Endothelial cell of umbilical vein (primary cell): Measurements from ENCODE around the gene ATG10. TPM values are rescaled to one million over a fixed set of nuclear protein-coding genes. Genes with fewer than 3 reads are reported as not detected.

ENCODE experiments used
- BruUV-seq: library from RNA; stranded (reverse); fragments of 400-500 nt; replicated peaks from 2 replicates; lab custom pipeline; 2021; lab: Mats Ljungman, UMichigan
- CTCF ChIA-PET: fragments of 300-600, 350-600 bp; sonication (Branson Sonifier 250); formaldehyde crosslinking; loops from one replicate; lab custom pipeline; 2021; ENCODE audit warnings: antibody characterized with exemption, inconsistent platforms; lab: Charles Lee
- POLR2A ChIA-PET: fragments of 300-600, 350-600 bp; sonication (Branson Sonifier 250); formaldehyde crosslinking; loops from one replicate; lab custom pipeline; 2021; ENCODE audit warnings: antibody characterized with exemption, inconsistent platforms; lab: Charles Lee
- DNase-seq: peaks from one replicate; pipeline ENCODE4 v3.0.0-alpha.2; 2011; ENCODE audit warnings: low read depth, low spot score
- FAIRE-seq: peaks from 2 replicates; lab custom pipeline; 2011; peaks lifted over from hg19 to GRCh38; lab: Jason Lieb, UNC
- H2AFZ ChIP-seq: 2 replicates; pipeline ENCODE4 v1.6.0; 2012; ENCODE audit warnings: low read depth, low read length, control low read depth, inconsistent platforms
- H3K27ac ChIP-seq: 2 replicates; pipeline ENCODE4 v1.5.1; 2011; ENCODE audit warnings: low read depth, mild to moderate bottlenecking, control low read depth, low read length, moderate library complexity; ENCODE audit not compliant: insufficient read depth
- H3K27me3 ChIP-seq, 2 experiments: 2 replicates each; pipeline versions ENCODE4 v1.6.0 to v1.6.1; 2011; ENCODE audit warnings: low read length in 2 of 2, mixed read lengths in 1 of 2; ENCODE audit not compliant: control insufficient read depth in 2 of 2, insufficient read depth in 2 of 2
- H3K36me3 ChIP-seq, 2 experiments: 2 replicates in 1 of 2; 3 replicates in 1 of 2; pipeline ENCODE4 v1.5.1; 2011; ENCODE audit warnings: low read length in 2 of 2, mild to moderate bottlenecking in 1 of 2, moderate library complexity in 1 of 2; ENCODE audit not compliant: control insufficient read depth in 2 of 2, insufficient read depth in 2 of 2; ENCODE audit errors: extremely low read depth in 1 of 2
- H3K4me1 ChIP-seq: 3 replicates; pipeline ENCODE4 v1.5.1; 2011; ENCODE audit warnings: mild to moderate bottlenecking, low read length; ENCODE audit not compliant: control insufficient read depth, insufficient read depth; ENCODE audit errors: extremely low read depth
- H3K4me2 ChIP-seq: 2 replicates; pipeline ENCODE4 v1.6.1; 2011; ENCODE audit warnings: low read length, control low read depth, mixed read lengths; ENCODE audit not compliant: insufficient read depth
- H3K4me3 ChIP-seq, 3 experiments: fragments of 200-600 bp in 1 of 3; sonication (generic), shearing (Covaris generic) in 1 of 3; replicated peaks in 1 of 3; 2 replicates each; pipeline ENCODE4 v1.5.1; 2011 to 2016; ENCODE audit warnings: control low read depth in 3 of 3, low read length in 3 of 3, mild to moderate bottlenecking in 2 of 3, inconsistent platforms in 1 of 3, low read depth in 1 of 3, moderate library complexity in 1 of 3; ENCODE audit not compliant: insufficient read depth in 1 of 3
- H3K79me2 ChIP-seq: 2 replicates; pipeline ENCODE4 v1.6.0; 2012; ENCODE audit warnings: low read length, inconsistent platforms; ENCODE audit not compliant: control insufficient read depth, insufficient read depth
- H3K9ac ChIP-seq: replicated peaks from 2 replicates; pipeline ENCODE3; 2011; ENCODE audit warnings: low read length, control low read depth; ENCODE audit not compliant: insufficient read depth; ENCODE audit errors: extremely low read depth
- H3K9me1 ChIP-seq: replicated peaks from 3 replicates; pipeline ENCODE4 v1.6.0; 2011; ENCODE audit warnings: mild to moderate bottlenecking, low read length; ENCODE audit not compliant: control insufficient read depth, insufficient read depth; ENCODE audit errors: extremely low read depth
- H3K9me3 ChIP-seq: replicated peaks from 2 replicates; pipeline ENCODE4 v1.5.1; 2012; ENCODE audit warnings: low read length, inconsistent platforms; ENCODE audit not compliant: control insufficient read depth, insufficient read depth
- H4K20me1 ChIP-seq: replicated peaks from 2 replicates; pipeline ENCODE3; 2011; ENCODE audit warnings: mild to moderate bottlenecking, low read length; ENCODE audit not compliant: control insufficient read depth, insufficient read depth; ENCODE audit errors: extremely low read depth
- CTCF ChIP-seq, 2 donors: IDR thresholded peaks; 1 replicate in 1 of 2; 2 replicates in 1 of 2; pipeline ENCODE4 v1.5.1; 2011; ENCODE audit warnings: low read length in 2 of 2, mild to moderate bottlenecking in 2 of 2, moderate library complexity in 2 of 2, control low read depth in 1 of 2, inconsistent platforms in 1 of 2, low read depth in 1 of 2; ENCODE audit not compliant: insufficient read depth in 1 of 2; ENCODE audit errors: extremely low read depth in 1 of 2
- EZH2 ChIP-seq: IDR thresholded peaks from 2 replicates; pipeline ENCODE4 v1.6.1; 2012; ENCODE audit warnings: borderline replicate concordance, low read depth, mild to moderate bottlenecking, moderate library complexity, low read length, inconsistent platforms; ENCODE audit not compliant: severe bottlenecking
- FOS ChIP-seq: IDR thresholded peaks from 2 replicates; pipeline ENCODE4 v1.6.1; 2011; ENCODE audit warnings: mild to moderate bottlenecking, low read length, moderate library complexity, borderline replicate concordance; ENCODE audit not compliant: insufficient read depth
- GATA2 ChIP-seq: IDR thresholded peaks from 2 replicates; pipeline ENCODE4 v1.7.0; 2011; ENCODE audit warnings: low read depth, mild to moderate bottlenecking, moderate library complexity, mixed read lengths, low read length; ENCODE audit not compliant: insufficient read length, insufficient read depth
- JUN ChIP-seq: IDR thresholded peaks from 2 replicates; pipeline ENCODE4 v1.6.1; 2011; ENCODE audit warnings: borderline replicate concordance, low read depth; ENCODE audit not compliant: insufficient read length, insufficient read depth
- MAX ChIP-seq: IDR thresholded peaks from 2 replicates; pipeline ENCODE4 v1.6.1; 2011; ENCODE audit not compliant: insufficient read depth, insufficient read length
- MYC ChIP-seq: IDR thresholded peaks from one replicate; pipeline ENCODE4 v1.6.1; 2011; ENCODE audit warnings: mild to moderate bottlenecking, low read depth, low read length
- POLR2A ChIP-seq: IDR thresholded peaks from 2 replicates; pipeline ENCODE4 v1.6.1; 2012; ENCODE audit warnings: low read depth, mild to moderate bottlenecking, control low read depth, low read length
- POLR2AphosphoS5 ChIP-seq: IDR thresholded peaks from 2 replicates; pipeline ENCODE4 v1.6.1; 2012; ENCODE audit warnings: low read depth, mild to moderate bottlenecking, control low read depth, low read length, moderate library complexity; ENCODE audit not compliant: insufficient read depth
- dilution Hi-C: fragments of 300-500 bp; cut with MboI; formaldehyde crosslinking; loops from one replicate; pipeline ENCODE4 v1.15.0; 2019; ENCODE audit warnings: low sequenced_read_pairs; ENCODE audit not compliant: extremely low pct_ligation_motif_present
- intact Hi-C: fragments of 100-400 bp; cut with micrococcal nuclease; formaldehyde crosslinking; loops from one replicate; pipeline ENCODE4 v1.10.0; 2022
- polyA plus RNA-seq, 4 experiments: library from polyadenylated mRNA; depleted of rRNA in 3 of 4; stranded (reverse) in 3 of 4; unstranded in 1 of 4; fragments of >200 nt; gene quantifications; 2 replicates each; pipeline versions ENCODE4 v1.2.1 to v1.2.3, GENCODE V29; 2011 to 2012; ENCODE audit warnings: missing spikeins in 1 of 4
- total RNA-seq: library from RNA; stranded (reverse); gene quantifications from 2 replicates; pipeline ENCODE4 v1.2.3, GENCODE V29; 2021

ATG10 gene
- total and polyA plus RNA-seq, 2 donors (not counting 3 experiments of a cell fraction or from before 2014, with no cell fraction given): 1.6 to 3.9 TPM

GRCh38 chr5:82068723-82069122 lies 96.9 kb downstream of the ATG10 start:
- dilution Hi-C loops: no loop called here
- Histone ChIP-seq H3K9ac (no peak overlapping the region), H3K27ac (no peak overlapping the region), H3K27me3 (no peaks in the 10 kb centered on the region), H3K79me2 (no peaks in the 10 kb centered on the region), H3K4me2 (no peak overlapping the region), H2AFZ (no peak overlapping the region), H3K9me3 (no peaks in the 10 kb centered on the region), H3K4me1 (no peaks in the 10 kb centered on the region), H3K9me1 (no peaks in the 10 kb centered on the region), H3K36me3 (no peaks in the 10 kb centered on the region), H3K4me3 (no peak overlapping the region), H4K20me1 (no peaks in the 10 kb centered on the region)
- TF ChIP-seq EZH2 (no peak), MYC (no peak), MAX (no peak), JUN (no peak), POLR2A (no peak), GATA2 (no peak), FOS (no peak), CTCF (IDR thresholded peaks at IDR 0.05; ENCODE audit: extremely low read depth in 1 of 2, insufficient read depth in 1 of 2, low read depth in 1 of 2, low read length in 2 of 2) (no peak), POLR2AphosphoS5 (no peak)
- no TSS peak for BruUV-seq
- POLR2A ChIA-PET: no interaction called here
- intact Hi-C loops: no loop called here
- FAIRE-seq (no peak), DNase-seq (no peak)
- CTCF ChIA-PET: no interaction called here
